Ishikawa (cell line): Measurements from ENCODE around the gene CBX2.
A peak's percentile ranks its signal among the peaks of the same experiment; 100 is the strongest.

Experiments
- CEBPB ChIP-seq: IDR thresholded peaks from 2 replicates; pipeline ENCODE4 v1.6.1; 2012
- CREB1 ChIP-seq: IDR thresholded peaks from 2 replicates; pipeline ENCODE4 v1.6.1; 2012; ENCODE audit warnings: low read depth
- EGR1 ChIP-seq: IDR thresholded peaks from 2 replicates; pipeline ENCODE4 v1.6.1; 2012
- EP300 ChIP-seq: IDR thresholded peaks from 2 replicates; pipeline ENCODE4 v1.6.1; 2012; ENCODE audit warnings: borderline replicate concordance
- FOXM1 ChIP-seq: IDR thresholded peaks from 2 replicates; pipeline ENCODE4 v1.6.1; 2012; ENCODE audit warnings: low read depth, borderline replicate concordance
- MAX ChIP-seq: IDR thresholded peaks from 2 replicates; pipeline ENCODE4 v1.6.1; 2012
- NFIC ChIP-seq: IDR thresholded peaks from 2 replicates; pipeline ENCODE4 v1.6.1; 2012
- RAD21 ChIP-seq: IDR thresholded peaks from 2 replicates; pipeline ENCODE4 v1.6.1; 2012; ENCODE audit warnings: low read depth
- REST ChIP-seq: IDR thresholded peaks from 2 replicates; pipeline ENCODE4 v1.6.1; 2012; ENCODE audit warnings: low read depth, mild to moderate bottlenecking
- TAF1 ChIP-seq: IDR thresholded peaks from 2 replicates; pipeline ENCODE4 v1.6.1; 2012; ENCODE audit warnings: low read depth, mild to moderate bottlenecking
- TCF12 ChIP-seq: IDR thresholded peaks from 2 replicates; pipeline ENCODE4 v1.6.1; 2012; ENCODE audit warnings: low read depth
- TEAD4 ChIP-seq: IDR thresholded peaks from 2 replicates; pipeline ENCODE4 v1.6.1; 2012
- USF1 ChIP-seq: IDR thresholded peaks from 2 replicates; pipeline ENCODE4 v1.6.1; 2012
- YY1 ChIP-seq: IDR thresholded peaks from 2 replicates; pipeline ENCODE4 v1.6.1; 2012; ENCODE audit warnings: low read depth
- ZBTB7A ChIP-seq: IDR thresholded peaks from 2 replicates; pipeline ENCODE4 v1.6.1; 2012; ENCODE audit warnings: low read depth

Gene CBX2

GRCh38 chr17:79800325-79801155 is 22.6 kb downstream of the CBX2 start:
- 0 out of 2 replicates have a peak, but pooled peaks have one; percentile 3 for TF ChIP-seq RAD21
- peak; percentile 10; the same call in 1 of the 2 replicates for TF ChIP-seq EP300
- peak; percentile 61 for TF ChIP-seq MAX
- peak; percentile 69 for TF ChIP-seq YY1
- no peak for TF ChIP-seq REST
- TF ChIP-seq TEAD4, result peak; percentile 12; the same call in 1 of the 2 replicates
- no peak for TF ChIP-seq EGR1
- TF ChIP-seq CEBPB, result 0 out of 2 replicates have a peak, but pooled peaks have one; percentile 1
- TF ChIP-seq ZBTB7A, result no peak
- no peak for TF ChIP-seq USF1
- 0 out of 2 replicates have a peak, but pooled peaks have one; percentile 13 for TF ChIP-seq NFIC
- TF ChIP-seq TCF12, result 0 out of 2 replicates have a peak, but pooled peaks have one; percentile 7

- TF ChIP-seq FOXM1 (no peak), YY1 (no peak), TCF12 (peak; percentile 63), TAF1 (no peak), EP300 (no peak), ZBTB7A (no peak), TEAD4 (peak; percentile 49; the same call in 1 of the 2 replicates), NFIC (no peak), RAD21 (no peak)
Observed at GRCh38 chr17:79801156-79802038, 23.4 kb downstream of the CBX2 start.

GRCh38 chr17:79802039-79802735 is 24.2 kb downstream of the CBX2 start:
- TF ChIP-seq EP300, result no peak
- TF ChIP-seq YY1, result no peak
- no peak for TF ChIP-seq TEAD4
- TF ChIP-seq REST, result no peak
- TF ChIP-seq CEBPB, result no peak
- no peak for TF ChIP-seq ZBTB7A
- TF ChIP-seq EGR1, result no peak
- no peak for TF ChIP-seq CREB1
- TF ChIP-seq RAD21, result no peak
- no peak for TF ChIP-seq MAX
- no peak for TF ChIP-seq TAF1
- TF ChIP-seq FOXM1, result no peak
- TF ChIP-seq NFIC, result no peak
- no peak for TF ChIP-seq USF1
- TF ChIP-seq TCF12, result no peak

- TF ChIP-seq ZBTB7A, result no peak
- no peak for TF ChIP-seq NFIC
- TF ChIP-seq CREB1, result no peak
- TF ChIP-seq CEBPB, result no peak
- no peak for TF ChIP-seq USF1
- no peak for TF ChIP-seq EGR1
- TF ChIP-seq TCF12, result no peak
- no peak for TF ChIP-seq EP300
- no peak for TF ChIP-seq YY1
- no peak for TF ChIP-seq REST
- no peak for TF ChIP-seq RAD21
- no peak for TF ChIP-seq TEAD4
Observed at GRCh38 chr17:79802736-79803420, 24.9 kb downstream of the CBX2 start.
